Transverse colon (tissue), 4 donors: ENCODE measurements around the gene NDUFS6. TPM values are rescaled to one million over a fixed set of nuclear protein-coding genes. Genes with fewer than 3 reads are reported as not detected.

ENCODE experiments used
- DNase-seq: peaks from one replicate; pipeline ENCODE4 v3.0.0-alpha.2; 2019
- H3K27ac ChIP-seq, 4 donors: fragments of 200-600 bp; sonication (generic); 2 replicates each; pipeline ENCODE4 v1.5.1; 2016 to 2018; ENCODE audit warnings: inconsistent platforms in 4 of 4
- H3K27me3 ChIP-seq: fragments of 200-600 bp; sonication (generic); 2 replicates; pipeline ENCODE4 v1.5.1; 2017; ENCODE audit warnings: inconsistent platforms
- H3K36me3 ChIP-seq, 4 donors: fragments of 200-600 bp; sonication (generic); 2 replicates each; pipeline ENCODE4 v1.5.1; 2017 to 2019; ENCODE audit warnings: inconsistent platforms in 4 of 4
- H3K4me1 ChIP-seq, 4 donors: fragments of 200-600 bp; sonication (generic); 2 replicates each; pipeline ENCODE4 v1.5.1; 2017 to 2020; ENCODE audit warnings: inconsistent platforms in 4 of 4
- H3K4me3 ChIP-seq, 4 donors: fragments of 200-600 bp; sonication (generic); 1 replicate in 1 of 4; 2 replicates in 3 of 4; pipeline versions ENCODE4 v1.5.1 to v1.6.1; 2017 to 2019; ENCODE audit warnings: inconsistent platforms in 4 of 4
- H3K9me3 ChIP-seq, 2 donors: fragments of 200-600 bp; sonication (generic); 2 replicates each; pipeline ENCODE4 v1.5.1; 2017 to 2019; ENCODE audit warnings: inconsistent platforms in 2 of 2
- EP300 ChIP-seq: sonication (generic); formaldehyde crosslinking; IDR thresholded peaks from one replicate; pipeline ENCODE4 v1.6.1; 2017; ENCODE audit warnings: antibody characterized with exemption, low read depth
- POLR2A ChIP-seq: fragments of 450-650 bp; IDR thresholded peaks from one replicate; pipeline ENCODE4 v1.6.1; 2016; ENCODE audit warnings: antibody characterized with exemption, mild to moderate bottlenecking, moderate library complexity
- POLR2AphosphoS5 ChIP-seq, 3 donors: sonication (generic); formaldehyde crosslinking; IDR thresholded peaks; one replicate each; pipeline ENCODE4 v1.6.1; 2016; ENCODE audit warnings: antibody characterized with exemption in 3 of 3
- WGBS, 2 donors: methylation state at CpG; one replicate each; pipeline ENCODE4 v1.1.5; 2018; ENCODE audit warnings: low coverage in 1 of 2; 5-methylcytosine and 5-hydroxymethylcytosine counted together
- in situ Hi-C, 4 donors: fragments of 200-750 bp; cut with MboI; loops; one replicate each; pipeline versions ENCODE4 v1.15.0 to v1.15.1; 2017; ENCODE audit warnings: low sequenced_read_pairs in 3 of 4, low pct_ligation_motif_present in 1 of 4, low pct_unique_long_range_greater_than_20kb in 1 of 4
- intact Hi-C: fragments of 100-400 bp; cut with DNase I; formaldehyde crosslinking; loops from one replicate; pipeline ENCODE4 v1.15.1; 2023; ENCODE audit warnings: low total_unique reads
- total RNA-seq, 4 donors: library from RNA; depleted of rRNA; stranded (reverse); fragments of >200 nt; gene quantifications; one replicate each; pipeline ENCODE4 v1.1.0, GENCODE V29; 2016
- TF ChIP-seq, protein P1 (sequence below), 5 experiments: fragments of 200-600 bp in 3 of 5; fragments of 450-650 bp in 2 of 5; sonication (generic) in 3 of 5; IDR thresholded peaks; 1 replicate in 2 of 5; 2 replicates in 3 of 5; pipeline ENCODE4 v1.5.1; 2016 to 2017; ENCODE audit warnings: antibody characterized with exemption in 5 of 5, inconsistent platforms in 3 of 5, mild to moderate bottlenecking in 2 of 5, moderate library complexity in 1 of 5

Gene NDUFS6
- total RNA-seq, 4 donors from 2014 or later, result 36.4 to 133 (median 66.4) TPM

GRCh38 chr5:1846583-1846982 lies 45.4 kb downstream of the NDUFS6 start:
- Histone ChIP-seq H3K27ac (no peak overlapping the region), H3K27me3 (peaks cover 48% of the 10 kb centered on the region), H3K4me3 (no peak overlapping the region), H3K4me1 (no peaks in the 10 kb centered on the region), H3K36me3 (no peaks in the 10 kb centered on the region), H3K9me3 (no peaks in the 10 kb centered on the region)
- DNase-seq, result no peak
- intact Hi-C loops (no loop called here), in situ Hi-C loops (no loop called here)
- WGBS, 2 donors, result 91% methylated on average over 12 of the region's 13 CpGs; no CpG with 5 or more reads in 1 of the 2 donors
- no peak for TF ChIP-seq POLR2A
- TF ChIP-seq, protein P1, sequence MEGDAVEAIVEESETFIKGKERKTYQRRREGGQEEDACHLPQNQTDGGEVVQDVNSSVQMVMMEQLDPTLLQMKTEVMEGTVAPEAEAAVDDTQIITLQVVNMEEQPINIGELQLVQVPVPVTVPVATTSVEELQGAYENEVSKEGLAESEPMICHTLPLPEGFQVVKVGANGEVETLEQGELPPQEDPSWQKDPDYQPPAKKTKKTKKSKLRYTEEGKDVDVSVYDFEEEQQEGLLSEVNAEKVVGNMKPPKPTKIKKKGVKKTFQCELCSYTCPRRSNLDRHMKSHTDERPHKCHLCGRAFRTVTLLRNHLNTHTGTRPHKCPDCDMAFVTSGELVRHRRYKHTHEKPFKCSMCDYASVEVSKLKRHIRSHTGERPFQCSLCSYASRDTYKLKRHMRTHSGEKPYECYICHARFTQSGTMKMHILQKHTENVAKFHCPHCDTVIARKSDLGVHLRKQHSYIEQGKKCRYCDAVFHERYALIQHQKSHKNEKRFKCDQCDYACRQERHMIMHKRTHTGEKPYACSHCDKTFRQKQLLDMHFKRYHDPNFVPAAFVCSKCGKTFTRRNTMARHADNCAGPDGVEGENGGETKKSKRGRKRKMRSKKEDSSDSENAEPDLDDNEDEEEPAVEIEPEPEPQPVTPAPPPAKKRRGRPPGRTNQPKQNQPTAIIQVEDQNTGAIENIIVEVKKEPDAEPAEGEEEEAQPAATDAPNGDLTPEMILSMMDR (IDR thresholded peaks at IDR 0.05), result no peak
- no peak for TF ChIP-seq POLR2AphosphoS5 (IDR thresholded peaks at IDR 0.05)
- no peak for TF ChIP-seq EP300

DNA sequence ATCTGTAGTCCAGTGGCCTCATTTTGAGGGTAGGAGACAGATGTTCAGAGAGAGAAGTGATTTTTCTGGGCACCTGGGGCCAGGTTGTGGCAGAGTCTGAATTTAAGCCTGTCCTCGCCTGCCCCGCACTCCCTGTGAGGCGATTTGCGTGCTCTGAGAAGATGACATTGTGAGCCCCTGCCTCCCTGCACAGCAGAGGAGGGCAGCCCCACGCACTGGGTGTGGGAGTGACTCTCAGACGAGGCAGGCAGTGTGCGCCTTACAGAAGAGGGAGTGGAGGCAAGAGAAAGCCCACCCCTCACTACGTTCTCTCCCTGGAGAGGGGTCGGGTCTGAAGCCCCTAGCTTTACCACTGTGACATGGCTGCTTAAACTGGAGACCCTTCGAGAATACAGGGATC lies 45.8 kb downstream of the NDUFS6 start:
- TF ChIP-seq EP300 (no peak), POLR2A (no peak), POLR2AphosphoS5 (IDR thresholded peaks at IDR 0.05) (no peak)
- TF ChIP-seq, protein P1 (IDR thresholded peaks at IDR 0.05), result no peak
- Histone ChIP-seq H3K36me3 (no peaks in the 10 kb centered on the region), H3K9me3 (no peaks in the 10 kb centered on the region), H3K27me3 (peaks cover 50% of the 10 kb centered on the region), H3K27ac (no peak overlapping the region), H3K4me1 (no peaks in the 10 kb centered on the region), H3K4me3 (no peak overlapping the region)
- intact Hi-C loops, result no loop called here
- DNase-seq, result no peak
- in situ Hi-C loops, result no loop called here
- 70% methylated on average over 2 to 10 of the region's 10 CpGs for WGBS, 2 donors

- intact Hi-C loops, result no loop called here
- peaks cover 51% of the 10 kb centered on the region for H3K27me3 ChIP-seq
These were observed 46.4 kb downstream of the NDUFS6 start for GRCh38 chr5:1847611-1848010.

GRCh38 chr5:1850324-1851154 lies 49.3 kb downstream of the NDUFS6 start:
- DNase-seq, result no peak
- H3K4me1 ChIP-seq, result no peaks in the 10 kb centered on the region
- peaks cover 63% of the 10 kb centered on the region for H3K27me3 ChIP-seq
- no peaks in the 10 kb centered on the region for H3K36me3 ChIP-seq
- H3K9me3 ChIP-seq, result no peaks in the 10 kb centered on the region
- WGBS, 2 donors, result 71% methylated on average over 28 of the region's 29 CpGs; no CpG with 5 or more reads in 1 of the 2 donors
- no peak overlapping the region for H3K4me3 ChIP-seq
- in situ Hi-C loops (no loop called here), intact Hi-C loops (no loop called here)
- no peak for TF ChIP-seq POLR2A
- TF ChIP-seq EP300, result no peak
- no peak for TF ChIP-seq POLR2AphosphoS5 (IDR thresholded peaks at IDR 0.05)
- TF ChIP-seq, protein P1 (IDR thresholded peaks at IDR 0.05), result no peak
- no peak overlapping the region for H3K27ac ChIP-seq

More at GRCh38 chr5:1847611-1848010, 46.4 kb downstream of the NDUFS6 start:
- Histone ChIP-seq H3K36me3 (no peaks in the 10 kb centered on the region), H3K4me1 (no peaks in the 10 kb centered on the region), H3K4me3 (no peak overlapping the region), H3K27ac (no peak overlapping the region), H3K9me3 (no peaks in the 10 kb centered on the region)
- TF ChIP-seq, protein P1 (IDR thresholded peaks at IDR 0.05), result no peak
- TF ChIP-seq POLR2A (no peak), EP300 (no peak), POLR2AphosphoS5 (IDR thresholded peaks at IDR 0.05) (no peak)
- in situ Hi-C loops, result no loop called here
- 76% methylated on average over 9 of the region's 9 CpGs; no CpG with 5 or more reads in 1 of the 2 donors for WGBS, 2 donors
- no peak for DNase-seq
